ENCODE data around the gene CDC37. TPM values are rescaled to one million over a fixed set of nuclear protein-coding genes. Genes with fewer than 3 reads are reported as not detected.
"Not testable (repeated sequence)": the region's sequence is repeated elsewhere in the genome, so short reads cannot be mapped to it uniquely, and the experiment has no call there.

Gene CDC37
- total RNA-seq, 6 experiments from 2014 or later = 222 to 280 (median 250) TPM

- Mint-ChIP-seq H3K4me3 (peak overlapping the region; percentile 96), H3K36me3 (ENCODE audit: low read depth) (peaks cover 14% of the 10 kb centered on the region), H3K27ac (peak overlapping the region; percentile 93), H3K4me1 (ENCODE audit: low read depth) (peaks cover 45% of the 10 kb centered on the region), H3K9me3 (no peaks in the 10 kb centered on the region), H3K27me3 (ENCODE audit: insufficient read depth) (peaks cover 2% of the 10 kb centered on the region)
- DNase-seq = no peak
- TF ChIP-seq CTCF (IDR thresholded peaks at IDR 0.05) = 0 out of 2 replicates have a peak, but pooled peaks have one; percentile 18
These were observed 1.8 kb upstream of the CDC37 start for GRCh38 chr19:10404888-10405820.

- Mint-ChIP-seq H3K27ac (peak overlapping the region; percentile 93), H3K36me3 (ENCODE audit: low read depth) (peaks cover 14% of the 10 kb centered on the region), H3K4me3 (peak overlapping the region; percentile 96), H3K9me3 (no peaks in the 10 kb centered on the region), H3K4me1 (ENCODE audit: low read depth) (peaks cover 26% of the 10 kb centered on the region), H3K27me3 (ENCODE audit: insufficient read depth) (peaks cover 5% of the 10 kb centered on the region)
- no peak for TF ChIP-seq CTCF (IDR thresholded peaks at IDR 0.05)
- DNase-seq = peak; percentile 18
These were observed 802 bp downstream of the CDC37 start for GRCh38 chr19:10402441-10403038.

- Mint-ChIP-seq H3K27ac (no peak overlapping the region), H3K27me3 (ENCODE audit: insufficient read depth) (peaks cover 5% of the 10 kb centered on the region), H3K36me3 (ENCODE audit: low read depth) (peaks cover 24% of the 10 kb centered on the region), H3K9me3 (no peaks in the 10 kb centered on the region), H3K4me1 (ENCODE audit: low read depth) (peaks cover 18% of the 10 kb centered on the region), H3K4me3 (no peak overlapping the region)
- no peak for TF ChIP-seq CTCF (IDR thresholded peaks at IDR 0.05)
- no peak for DNase-seq
These were observed 3.5 kb downstream of the CDC37 start for GRCh38 chr19:10399878-10400277.

GRCh38 chr19:10399340-10399739, 4.0 kb downstream of the CDC37 start:
- H3K27me3 Mint-ChIP-seq (ENCODE audit: insufficient read depth); H3K9me3 Mint-ChIP-seq; DNase-seq; H3K4me3 Mint-ChIP-seq; H3K27ac Mint-ChIP-seq: not testable (repeated sequence)
- H3K36me3 Mint-ChIP-seq (ENCODE audit: low read depth) = peaks cover 25% of the 10 kb centered on the region
- peaks cover 18% of the 10 kb centered on the region for H3K4me1 Mint-ChIP-seq (ENCODE audit: low read depth)

GRCh38 chr19:10398819-10399218, 4.5 kb downstream of the CDC37 start:
- DNase-seq = no peak
- H3K27ac Mint-ChIP-seq = no peak overlapping the region
- H3K4me1 Mint-ChIP-seq (ENCODE audit: low read depth) = peaks cover 18% of the 10 kb centered on the region
- peaks cover 5% of the 10 kb centered on the region for H3K27me3 Mint-ChIP-seq (ENCODE audit: insufficient read depth)
- TF ChIP-seq CTCF (IDR thresholded peaks at IDR 0.05) = no peak
- no peaks in the 10 kb centered on the region for H3K9me3 Mint-ChIP-seq
- peaks cover 28% of the 10 kb centered on the region for H3K36me3 Mint-ChIP-seq (ENCODE audit: low read depth)
- H3K4me3 Mint-ChIP-seq = no peak overlapping the region

- Mint-ChIP-seq H3K36me3 (ENCODE audit: low read depth) (peaks cover 21% of the 10 kb centered on the region), H3K4me1 (ENCODE audit: low read depth) (peaks cover 3% of the 10 kb centered on the region; the same call in 1 of the 2 replicates), H3K27ac (no peak overlapping the region; the same call in 1 of the 2 replicates), H3K9me3 (no peaks in the 10 kb centered on the region), H3K27me3 (ENCODE audit: insufficient read depth) (peaks cover 3% of the 10 kb centered on the region), H3K4me3 (no peak overlapping the region)
- no peak for TF ChIP-seq CTCF (IDR thresholded peaks at IDR 0.05)
- no peak for DNase-seq
These were observed 7.4 kb downstream of the CDC37 start for GRCh38 chr19:10395917-10396316.
